OCI-LY7 (cell line): ENCODE results near the gene ST6GALNAC5. TPM values are rescaled to one million over a fixed set of nuclear protein-coding genes. Genes with fewer than 3 reads are reported as not detected.

Experiments
- BruUV-seq: library from RNA; stranded (reverse); fragments of 400-500 nt; replicated peaks from 2 replicates; lab custom pipeline; 2021; lab: Mats Ljungman, UMichigan
- CTCF ChIA-PET: fragments of 300-600 bp; sonication (Branson Sonifier 250); formaldehyde crosslinking; loops from one replicate; lab custom pipeline; 2022; ENCODE audit warnings: antibody characterized with exemption; ENCODE audit not compliant: unreplicated experiment; lab: Charles Lee
- POLR2A ChIA-PET: fragments of 300-600 bp; sonication (Branson Sonifier 250); formaldehyde crosslinking; loops from one replicate; lab custom pipeline; 2022; ENCODE audit warnings: antibody characterized with exemption; lab: Charles Lee
- DNase-seq: peaks from one replicate; pipeline ENCODE4 v3.0.0-alpha.2; 2015; ENCODE audit warnings: low spot score
- H2AFZ ChIP-seq: fragments of 200-600 bp; sonication (generic), shearing (Covaris generic); 2 replicates; pipeline ENCODE4 v1.6.1; 2014; ENCODE audit warnings: mild to moderate bottlenecking, antibody characterized with exemption, low read length, moderate library complexity
- H3K27ac ChIP-seq: fragments of 200-600 bp; sonication (generic); 2 replicates; pipeline ENCODE4 v1.5.1; 2014; ENCODE audit warnings: mixed run types, low read depth, mild to moderate bottlenecking, moderate library complexity, low read length, inconsistent platforms; ENCODE audit not compliant: poor library complexity, severe bottlenecking
- H3K36me3 ChIP-seq: fragments of 200-600 bp; sonication (generic); 2 replicates; pipeline ENCODE4 v1.6.1; 2014; ENCODE audit warnings: mild to moderate bottlenecking, antibody characterized with exemption, low read length, moderate library complexity, mixed read lengths; ENCODE audit not compliant: insufficient read depth
- H3K4me1 ChIP-seq: fragments of 200-600 bp; sonication (generic); 2 replicates; pipeline ENCODE4 v1.5.1; 2014; ENCODE audit warnings: mild to moderate bottlenecking, low read length; ENCODE audit not compliant: insufficient read depth, poor library complexity, severe bottlenecking
- H3K4me2 ChIP-seq: fragments of 200-600 bp; sonication (generic); 2 replicates; pipeline ENCODE4 v1.6.1; 2014; ENCODE audit warnings: mild to moderate bottlenecking, low read length
- H3K4me3 ChIP-seq: fragments of 200-600 bp; sonication (generic); 2 replicates; pipeline ENCODE4 v1.5.1; 2014; ENCODE audit warnings: mild to moderate bottlenecking, low read depth, low read length; ENCODE audit not compliant: poor library complexity, severe bottlenecking
- H3K79me2 ChIP-seq: fragments of 200-600 bp; sonication (generic); 2 replicates; pipeline ENCODE4 v1.6.1; 2016; ENCODE audit warnings: low read depth, mild to moderate bottlenecking, low read length, moderate library complexity, mixed read lengths; ENCODE audit not compliant: insufficient read depth
- H3K9me2 ChIP-seq: fragments of 200-600 bp; sonication (generic); 2 replicates; pipeline ENCODE4 v1.6.1; 2016; ENCODE audit warnings: mild to moderate bottlenecking, low read length, mixed read lengths; ENCODE audit not compliant: insufficient read depth
- H3K9me3 ChIP-seq: fragments of 200-600 bp; sonication (generic); 2 replicates; pipeline ENCODE4 v1.6.1; 2014; ENCODE audit warnings: mild to moderate bottlenecking, mixed run types, low read length, mixed read lengths
- H4K20me1 ChIP-seq: fragments of 200-600 bp; sonication (generic); 2 replicates; pipeline ENCODE4 v1.6.1; 2014; ENCODE audit warnings: mild to moderate bottlenecking, antibody characterized with exemption, low read length, moderate library complexity, mixed read lengths; ENCODE audit not compliant: insufficient read depth
- CTCF ChIP-seq: fragments of 200-600 bp; sonication (generic); conservative IDR thresholded peaks from 2 replicates; pipeline ENCODE4 v1.5.1; 2014; ENCODE audit warnings: mild to moderate bottlenecking, antibody characterized with exemption, low read length, moderate library complexity, mixed read lengths
- EZH2phosphoT487 ChIP-seq: fragments of 200-600 bp; sonication (generic); IDR thresholded peaks from 2 replicates; pipeline ENCODE4 v1.6.1; 2018; ENCODE audit warnings: low read depth, borderline replicate concordance, mild to moderate bottlenecking, mixed run types, antibody characterized with exemption, low read length, moderate library complexity, mixed read lengths
- intact Hi-C: fragments of 100-400 bp; cut with micrococcal nuclease; formaldehyde crosslinking; loops from one replicate; pipeline ENCODE4 v1.10.0; 2022; ENCODE audit not compliant: unreplicated experiment
- total RNA-seq, 2 experiments: library from RNA; depleted of rRNA in 1 of 2; stranded (reverse); fragments of >200 nt in 1 of 2; shearing (Covaris generic) in 1 of 2; gene quantifications; 2 replicates each; pipeline ENCODE4 v1.2.3, GENCODE V29; 2014 to 2022

ST6GALNAC5 gene
- total RNA-seq, 2 experiments from 2014 or later = not detected

- no peak overlapping the region for H3K4me2 ChIP-seq
- no peaks in the 10 kb centered on the region for H3K9me3 ChIP-seq
- TF ChIP-seq EZH2phosphoT487 = no peak
- no peak for TF ChIP-seq CTCF
- H3K4me1 ChIP-seq = no peaks in the 10 kb centered on the region
- intact Hi-C loops = no loop called here
- no peaks in the 10 kb centered on the region for H4K20me1 ChIP-seq
- DNase-seq = no peak
- no peak overlapping the region for H2AFZ ChIP-seq
- H3K4me3 ChIP-seq = no peak overlapping the region
- H3K79me2 ChIP-seq = no peaks in the 10 kb centered on the region
- no peaks in the 10 kb centered on the region for H3K9me2 ChIP-seq
- CTCF ChIA-PET = no interaction called here
- BruUV-seq = no TSS peak
- POLR2A ChIA-PET = no interaction called here
- H3K27ac ChIP-seq = no peak overlapping the region
- H3K36me3 ChIP-seq = no peaks in the 10 kb centered on the region
These were observed 170.7 kb downstream of the ST6GALNAC5 start for GRCh38 chr1:77038000-77038399.

- ChIA-PET POLR2A (no interaction called here), CTCF (no interaction called here)
- H3K9me2 ChIP-seq = no peaks in the 10 kb centered on the region
- DNase-seq = no peak
- no peaks in the 10 kb centered on the region for H3K4me1 ChIP-seq
- H2AFZ ChIP-seq = no peak overlapping the region
- no peaks in the 10 kb centered on the region for H4K20me1 ChIP-seq
- no peak overlapping the region for H3K4me3 ChIP-seq
- H3K79me2 ChIP-seq = no peaks in the 10 kb centered on the region
- TF ChIP-seq CTCF (no peak), EZH2phosphoT487 (no peak)
- H3K36me3 ChIP-seq = no peaks in the 10 kb centered on the region
- BruUV-seq = no TSS peak
- H3K9me3 ChIP-seq = no peaks in the 10 kb centered on the region
- intact Hi-C loops = no loop called here
- H3K27ac ChIP-seq = no peak overlapping the region
- no peak overlapping the region for H3K4me2 ChIP-seq
These were observed 171.8 kb downstream of the ST6GALNAC5 start for GRCh38 chr1:77039111-77039510.

DNA sequence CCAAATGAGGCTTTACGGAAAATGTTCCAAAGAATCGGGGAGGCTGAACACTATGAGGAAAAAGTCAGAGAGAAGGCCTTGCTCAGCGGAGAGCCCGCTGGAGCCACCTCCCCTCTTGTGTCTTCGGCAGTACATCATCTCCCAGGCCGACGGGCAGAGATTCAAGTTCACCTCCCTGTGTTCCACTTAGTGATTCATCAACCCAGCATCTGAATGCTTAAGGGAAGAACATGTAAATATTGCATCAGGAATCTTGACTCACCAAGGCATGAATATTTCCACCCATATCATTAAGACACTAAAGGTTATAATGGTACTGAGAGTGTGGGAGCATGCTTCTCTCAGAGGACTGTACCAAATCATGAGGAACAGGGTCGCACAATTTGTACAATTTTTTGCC is 172.5 kb downstream of the ST6GALNAC5 start:
- ChIA-PET POLR2A (no interaction called here), CTCF (no interaction called here)
- H3K4me3 ChIP-seq = no peak overlapping the region
- H2AFZ ChIP-seq = no peak overlapping the region
- H3K36me3 ChIP-seq = no peaks in the 10 kb centered on the region
- intact Hi-C loops = no loop called here
- no peaks in the 10 kb centered on the region for H3K4me1 ChIP-seq
- no peaks in the 10 kb centered on the region for H3K9me2 ChIP-seq
- TF ChIP-seq CTCF = no peak
- TF ChIP-seq EZH2phosphoT487 = no peak
- H3K4me2 ChIP-seq = no peak overlapping the region
- H3K9me3 ChIP-seq = no peaks in the 10 kb centered on the region
- no peaks in the 10 kb centered on the region for H4K20me1 ChIP-seq
- H3K79me2 ChIP-seq = no peaks in the 10 kb centered on the region
- H3K27ac ChIP-seq = no peak overlapping the region
- no TSS peak for BruUV-seq
- no peak for DNase-seq
